ENCODE data around the gene DIAPH3. TPM values are rescaled to one million over a fixed set of nuclear protein-coding genes. Genes with fewer than 3 reads are reported as not detected.

DIAPH3 gene
- polyA plus RNA-seq, 3 donors, result 0.04 to 0.09 TPM; not detected in 1

DNA sequence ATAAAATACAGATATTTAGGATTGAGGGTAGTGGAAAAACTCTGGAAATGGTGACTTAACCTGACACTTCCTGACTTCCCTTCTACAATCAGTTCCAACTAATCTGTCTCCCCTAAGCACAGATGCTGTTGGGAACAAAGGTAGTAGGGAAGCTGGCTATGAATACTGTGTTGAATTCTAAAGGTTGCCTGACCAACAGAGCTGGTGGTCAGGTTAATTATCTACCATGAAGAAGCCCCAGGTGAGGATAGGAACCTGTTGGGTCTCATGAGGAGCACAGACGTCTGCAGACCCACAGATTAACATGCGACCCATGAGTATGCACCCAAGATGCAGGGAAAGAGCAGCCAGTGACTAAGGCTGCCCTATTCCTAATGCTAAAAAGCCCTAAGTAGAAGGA is 172.3 kb downstream of the DIAPH3 start:
- H3K27me3 ChIP-seq (ENCODE audit: control insufficient read depth in 2 of 2, insufficient read depth in 2 of 2, low read length in 2 of 2), result no peaks in the 10 kb centered on the region
- no peak overlapping the region for H3K9ac ChIP-seq (ENCODE audit: insufficient read depth, low read length, poor library complexity, severe bottlenecking)
- no peak overlapping the region for H3K27ac ChIP-seq (ENCODE audit: low read depth in 1 of 2, low read length in 2 of 2)
- Mint-ChIP-seq H3K9me3 (peaks cover 0 to 2% (median 0%) of the 10 kb centered on the region in 7 donors), H3K27ac (no peak overlapping the region), H3K36me3 (peaks cover 0 to 6% of the 10 kb centered on the region in 2 donors), H3K27me3 (ENCODE audit: low read depth in 3 of 3) (no peaks in the 10 kb centered on the region), H3K4me1 (no peaks in the 10 kb centered on the region), H3K4me3 (no peak overlapping the region)
- intact Hi-C loops (cut with micrococcal nuclease), result no loop called here
- H3K9me3 ChIP-seq (replicated peaks in 1 of 2; ENCODE audit: control insufficient read depth in 1 of 2, insufficient read depth in 1 of 2, low read length in 2 of 2), result no peaks in the 10 kb centered on the region
- no peak overlapping the region for H3K4me2 ChIP-seq (replicated peaks; ENCODE audit: extremely low read depth, low read length, poor library complexity, severe bottlenecking)
- no peaks in the 10 kb centered on the region for H3K79me2 ChIP-seq (ENCODE audit: insufficient read depth, low read length)
- TF ChIP-seq, protein P1, sequence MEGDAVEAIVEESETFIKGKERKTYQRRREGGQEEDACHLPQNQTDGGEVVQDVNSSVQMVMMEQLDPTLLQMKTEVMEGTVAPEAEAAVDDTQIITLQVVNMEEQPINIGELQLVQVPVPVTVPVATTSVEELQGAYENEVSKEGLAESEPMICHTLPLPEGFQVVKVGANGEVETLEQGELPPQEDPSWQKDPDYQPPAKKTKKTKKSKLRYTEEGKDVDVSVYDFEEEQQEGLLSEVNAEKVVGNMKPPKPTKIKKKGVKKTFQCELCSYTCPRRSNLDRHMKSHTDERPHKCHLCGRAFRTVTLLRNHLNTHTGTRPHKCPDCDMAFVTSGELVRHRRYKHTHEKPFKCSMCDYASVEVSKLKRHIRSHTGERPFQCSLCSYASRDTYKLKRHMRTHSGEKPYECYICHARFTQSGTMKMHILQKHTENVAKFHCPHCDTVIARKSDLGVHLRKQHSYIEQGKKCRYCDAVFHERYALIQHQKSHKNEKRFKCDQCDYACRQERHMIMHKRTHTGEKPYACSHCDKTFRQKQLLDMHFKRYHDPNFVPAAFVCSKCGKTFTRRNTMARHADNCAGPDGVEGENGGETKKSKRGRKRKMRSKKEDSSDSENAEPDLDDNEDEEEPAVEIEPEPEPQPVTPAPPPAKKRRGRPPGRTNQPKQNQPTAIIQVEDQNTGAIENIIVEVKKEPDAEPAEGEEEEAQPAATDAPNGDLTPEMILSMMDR (IDR thresholded peaks at IDR 0.05), result no peak
- no peak for DNase-seq
- H2AFZ ChIP-seq (ENCODE audit: insufficient read depth, low read depth, low read length, poor library complexity, severe bottlenecking), result no peak overlapping the region
- WGBS (ENCODE audit: insufficient coverage), result 100% methylated on average over 1 of the region's 2 CpGs
- no peak overlapping the region for H3K4me3 ChIP-seq (replicated peaks in 1 of 3; ENCODE audit: low read depth in 2 of 3, low read length in 3 of 3)
- H4K20me1 ChIP-seq (ENCODE audit: insufficient read depth, low read length), result no peaks in the 10 kb centered on the region
- H3K4me1 ChIP-seq (ENCODE audit: control insufficient read depth in 1 of 2, insufficient read depth in 2 of 2, low read length in 2 of 2), result no peaks in the 10 kb centered on the region
- H3K36me3 ChIP-seq (replicated peaks in 1 of 2; ENCODE audit: control insufficient read depth in 1 of 2, insufficient read depth in 2 of 2, low read length in 2 of 2), result no peaks in the 10 kb centered on the region

DNA sequence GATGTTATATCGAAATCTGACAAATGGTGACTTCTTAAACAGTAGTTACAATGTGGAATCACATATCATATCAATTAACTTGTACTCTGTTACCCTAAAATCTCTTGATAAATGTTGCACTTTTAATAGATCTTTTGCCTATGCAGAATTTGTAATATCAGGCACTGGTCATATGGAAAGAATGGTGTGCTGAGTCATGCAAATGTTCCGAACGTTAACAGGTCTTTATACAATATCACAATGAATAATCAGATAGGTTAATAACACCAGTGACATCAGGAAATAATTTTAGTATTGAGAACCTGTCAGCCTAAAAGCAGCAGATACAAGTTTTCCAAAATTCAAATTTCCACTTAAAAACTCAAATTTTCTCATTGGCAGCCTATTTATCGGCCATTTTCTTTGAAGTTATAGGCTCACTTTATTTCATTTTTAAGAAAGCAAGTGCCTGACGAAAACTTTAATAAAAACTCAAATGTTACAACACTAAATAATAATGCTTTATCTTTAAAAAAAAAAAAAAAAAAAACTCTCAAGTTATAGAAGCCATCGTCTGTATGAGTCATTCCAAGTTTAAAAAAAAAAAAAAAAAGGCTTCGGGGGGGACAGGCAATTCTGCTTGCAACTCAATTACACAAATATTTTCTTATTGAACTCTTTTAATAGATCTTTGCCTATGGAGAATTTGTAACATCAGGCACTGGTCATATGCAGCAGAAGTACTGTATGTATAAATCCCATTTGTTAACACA is 180.9 kb downstream of the DIAPH3 start:
- no peaks in the 10 kb centered on the region for H3K79me2 ChIP-seq (ENCODE audit: insufficient read depth, low read length)
- Mint-ChIP-seq H3K9me3 (peaks cover 0 to 1% (median 0%) of the 10 kb centered on the region in 7 donors), H3K4me1 (no peaks in the 10 kb centered on the region), H3K27me3 (ENCODE audit: low read depth in 3 of 3) (no peaks in the 10 kb centered on the region), H3K4me3 (no peak overlapping the region), H3K27ac (no peak overlapping the region), H3K36me3 (peaks cover 5 to 9% of the 10 kb centered on the region in 2 donors)
- H3K27ac ChIP-seq (ENCODE audit: low read depth in 1 of 2, low read length in 2 of 2), result no peak overlapping the region
- no peaks in the 10 kb centered on the region for H3K36me3 ChIP-seq (replicated peaks in 1 of 2; ENCODE audit: control insufficient read depth in 1 of 2, insufficient read depth in 2 of 2, low read length in 2 of 2)
- H2AFZ ChIP-seq (ENCODE audit: insufficient read depth, low read depth, low read length, poor library complexity, severe bottlenecking), result no peak overlapping the region
- H4K20me1 ChIP-seq (ENCODE audit: insufficient read depth, low read length), result no peaks in the 10 kb centered on the region
- H3K9me3 ChIP-seq (replicated peaks in 1 of 2; ENCODE audit: control insufficient read depth in 1 of 2, insufficient read depth in 1 of 2, low read length in 2 of 2), result no peaks in the 10 kb centered on the region
- H3K27me3 ChIP-seq (ENCODE audit: control insufficient read depth in 2 of 2, insufficient read depth in 2 of 2, low read length in 2 of 2), result no peaks in the 10 kb centered on the region
- WGBS (ENCODE audit: insufficient coverage), result no CpG with 5 or more reads among the region's 7 CpGs
- H3K4me3 ChIP-seq (replicated peaks in 1 of 3; ENCODE audit: low read depth in 2 of 3, low read length in 3 of 3), result no peak overlapping the region
- TF ChIP-seq, protein P1 (IDR thresholded peaks at IDR 0.05), result no peak
- no peak overlapping the region for H3K4me2 ChIP-seq (replicated peaks; ENCODE audit: extremely low read depth, low read length, poor library complexity, severe bottlenecking)
- H3K4me1 ChIP-seq (ENCODE audit: control insufficient read depth in 1 of 2, insufficient read depth in 2 of 2, low read length in 2 of 2), result no peaks in the 10 kb centered on the region
- no peak overlapping the region for H3K9ac ChIP-seq (ENCODE audit: insufficient read depth, low read length, poor library complexity, severe bottlenecking)
- DNase-seq, result no peak
- intact Hi-C loops (cut with micrococcal nuclease), result no loop called here

Data from CD14-positive monocyte (primary cell).